Islet precursor cell (in vitro differentiated cells): Measurements from ENCODE around the gene TBXAS1.
A peak's percentile ranks its signal among the peaks of the same experiment; 100 is the strongest.

Experiments
- DNase-seq: peaks from one replicate; pipeline ENCODE4 v3.0.0-alpha.2; 2018

The TBXAS1 gene

GRCh38 chr7:139829025-139829774 is at the start of gene TBXAS1:
TBXAS1 (plus strand) TSS chr7:139829264; CDS start chr7:139829391, 127 bp downstream.
- DNase-seq: no peak

- no peak for DNase-seq
These were observed 46.1 kb upstream of the TBXAS1 start for GRCh38 chr7:139782932-139783331.

GRCh38 chr7:139783647-139784385 is 45.2 kb upstream of the TBXAS1 start:
- DNase-seq: peak; percentile 57

- peak; percentile 30 for DNase-seq
These were observed 44.4 kb upstream of the TBXAS1 start for GRCh38 chr7:139784648-139785047.

- peak; percentile 15 for DNase-seq
These were observed 37.7 kb upstream of the TBXAS1 start for GRCh38 chr7:139791316-139791715.

- no peak for DNase-seq
These were observed 31.5 kb upstream of the TBXAS1 start for GRCh38 chr7:139797607-139798006.

- DNase-seq: peak; percentile 12
These were observed 30.8 kb upstream of the TBXAS1 start for GRCh38 chr7:139798221-139798620.

- DNase-seq: no peak
These were observed 30.2 kb upstream of the TBXAS1 start for GRCh38 chr7:139798892-139799291.

GRCh38 chr7:139799586-139799985 is 29.5 kb upstream of the TBXAS1 start:
- peak; percentile 12 for DNase-seq

GRCh38 chr7:139804571-139804970 is 24.5 kb upstream of the TBXAS1 start:
- no peak for DNase-seq

GRCh38 chr7:139807009-139807408 is 22.1 kb upstream of the TBXAS1 start:
- no peak for DNase-seq

- DNase-seq: no peak
These were observed 20.6 kb upstream of the TBXAS1 start for GRCh38 chr7:139808427-139808826.

GRCh38 chr7:139808846-139809442 is 20.1 kb upstream of the TBXAS1 start:
- DNase-seq: no peak

GRCh38 chr7:139811066-139811465 is 18.0 kb upstream of the TBXAS1 start:
- no peak for DNase-seq

GRCh38 chr7:139813151-139813550 is 15.9 kb upstream of the TBXAS1 start:
- no peak for DNase-seq

GRCh38 chr7:139813689-139814088 is 15.4 kb upstream of the TBXAS1 start:
- no peak for DNase-seq

- no peak for DNase-seq
These were observed 11.8 kb upstream of the TBXAS1 start for GRCh38 chr7:139817249-139817648.

- no peak for DNase-seq
These were observed 9.0 kb upstream of the TBXAS1 start for GRCh38 chr7:139820089-139820488.

- DNase-seq: no peak
These were observed 7.5 kb upstream of the TBXAS1 start for GRCh38 chr7:139821349-139822105.

GRCh38 chr7:139822855-139823254 is 6.2 kb upstream of the TBXAS1 start:
- no peak for DNase-seq

GRCh38 chr7:139823959-139824521 is 5.0 kb upstream of the TBXAS1 start:
- DNase-seq: no peak

- peak; percentile 68 for DNase-seq
These were observed 3.3 kb upstream of the TBXAS1 start for GRCh38 chr7:139825666-139826290.
